Measurements from ENCODE around the gene ARHGAP29. TPM values are rescaled to one million over a fixed set of nuclear protein-coding genes. Genes with fewer than 3 reads are reported as not detected.
A peak's percentile ranks its signal among the peaks of the same experiment; 100 is the strongest.

The ARHGAP29 gene
- total RNA-seq, 1 donor from 2014 or later: 42.7 TPM

DNA sequence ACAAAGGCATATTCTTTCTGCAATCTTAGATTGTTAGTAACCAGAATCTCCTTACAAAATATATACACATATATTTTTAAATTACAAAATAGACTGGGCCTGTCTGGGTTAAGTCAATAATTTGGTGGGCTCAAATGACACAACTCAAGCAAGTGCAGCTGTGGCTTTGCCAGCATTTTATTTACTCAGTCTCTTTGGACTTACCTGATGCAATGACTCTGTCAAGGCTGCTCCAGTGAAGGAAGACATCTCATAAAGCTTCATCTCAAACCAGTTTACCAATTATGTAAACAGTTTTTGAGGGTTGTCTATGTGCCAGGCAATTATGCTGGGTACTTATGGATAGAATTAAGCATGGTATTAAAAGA, 93.6 kb downstream of the ARHGAP29 start:
- no peak overlapping the region for H3K4me3 Mint-ChIP-seq
- H3K36me3 Mint-ChIP-seq: no peaks in the 10 kb centered on the region
- no peaks in the 10 kb centered on the region for H3K4me1 Mint-ChIP-seq (ENCODE audit: unreplicated experiment)
- no peaks in the 10 kb centered on the region for H3K9me3 Mint-ChIP-seq
- H3K27ac Mint-ChIP-seq: no peak overlapping the region
- TF ChIP-seq, protein P1, sequence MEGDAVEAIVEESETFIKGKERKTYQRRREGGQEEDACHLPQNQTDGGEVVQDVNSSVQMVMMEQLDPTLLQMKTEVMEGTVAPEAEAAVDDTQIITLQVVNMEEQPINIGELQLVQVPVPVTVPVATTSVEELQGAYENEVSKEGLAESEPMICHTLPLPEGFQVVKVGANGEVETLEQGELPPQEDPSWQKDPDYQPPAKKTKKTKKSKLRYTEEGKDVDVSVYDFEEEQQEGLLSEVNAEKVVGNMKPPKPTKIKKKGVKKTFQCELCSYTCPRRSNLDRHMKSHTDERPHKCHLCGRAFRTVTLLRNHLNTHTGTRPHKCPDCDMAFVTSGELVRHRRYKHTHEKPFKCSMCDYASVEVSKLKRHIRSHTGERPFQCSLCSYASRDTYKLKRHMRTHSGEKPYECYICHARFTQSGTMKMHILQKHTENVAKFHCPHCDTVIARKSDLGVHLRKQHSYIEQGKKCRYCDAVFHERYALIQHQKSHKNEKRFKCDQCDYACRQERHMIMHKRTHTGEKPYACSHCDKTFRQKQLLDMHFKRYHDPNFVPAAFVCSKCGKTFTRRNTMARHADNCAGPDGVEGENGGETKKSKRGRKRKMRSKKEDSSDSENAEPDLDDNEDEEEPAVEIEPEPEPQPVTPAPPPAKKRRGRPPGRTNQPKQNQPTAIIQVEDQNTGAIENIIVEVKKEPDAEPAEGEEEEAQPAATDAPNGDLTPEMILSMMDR (conservative IDR thresholded peaks at IDR 0.05): no peak
- H3K27me3 Mint-ChIP-seq: no peaks in the 10 kb centered on the region
- DNase-seq (ENCODE audit: extremely low spot score, unreplicated experiment): no peak

DNA sequence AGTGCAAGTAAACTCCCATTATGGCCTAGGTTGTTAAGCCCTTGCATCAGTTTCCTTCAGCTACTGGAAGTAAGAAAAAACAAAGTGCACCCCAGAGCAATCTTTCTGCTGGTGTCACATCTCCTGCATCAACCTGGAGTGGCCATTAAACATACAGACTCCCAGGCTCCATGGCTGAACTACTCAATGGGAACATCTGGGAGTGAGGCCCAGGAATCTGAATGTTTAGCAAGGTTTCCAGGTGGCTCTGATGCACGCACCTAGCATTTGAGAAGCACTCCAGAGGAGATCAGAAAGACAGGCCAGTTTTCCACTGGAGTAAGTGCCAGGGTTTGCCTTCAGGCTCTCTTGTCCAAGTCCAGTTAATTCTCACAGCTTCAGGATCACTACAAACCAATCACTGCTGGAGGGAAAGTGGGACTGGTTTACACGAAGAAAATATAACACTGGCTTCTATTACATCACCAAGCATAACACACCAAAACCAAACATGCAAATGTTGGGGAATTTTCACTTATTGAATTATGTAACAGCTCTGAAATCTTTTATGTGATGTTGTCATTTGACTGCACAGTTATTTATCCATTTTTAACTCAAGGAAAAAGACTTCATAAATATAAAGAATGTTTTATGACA, 94.1 kb downstream of the ARHGAP29 start:
- Mint-ChIP-seq H3K4me3 (no peak overlapping the region), H3K27me3 (no peaks in the 10 kb centered on the region), H3K36me3 (no peaks in the 10 kb centered on the region), H3K27ac (peak overlapping the region; percentile 21), H3K4me1 (ENCODE audit: unreplicated experiment) (no peaks in the 10 kb centered on the region), H3K9me3 (no peaks in the 10 kb centered on the region)
- no peak for DNase-seq (ENCODE audit: extremely low spot score, unreplicated experiment)
- TF ChIP-seq, protein P1 (conservative IDR thresholded peaks at IDR 0.05): no peak

DNA sequence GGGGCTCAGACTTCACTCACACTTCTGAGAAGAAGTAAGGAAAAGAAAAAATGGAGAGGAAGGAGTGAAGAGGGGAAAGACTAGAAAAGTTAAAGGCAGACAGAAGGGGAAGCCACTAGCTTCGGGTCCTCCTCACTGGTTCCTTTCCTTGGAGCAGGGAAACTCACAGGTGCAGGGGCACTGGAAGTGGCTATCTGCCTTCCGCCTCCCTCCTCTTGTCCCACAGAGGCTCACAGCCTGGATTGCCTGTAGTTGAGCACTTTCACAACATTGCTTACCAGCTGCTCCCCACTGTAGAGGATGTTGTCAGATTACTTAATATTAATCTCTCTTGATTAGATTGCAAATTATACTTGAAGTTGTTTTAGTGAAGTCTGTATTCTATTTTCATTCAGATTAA, 94.8 kb downstream of the ARHGAP29 start:
- Mint-ChIP-seq H3K27ac (peak overlapping the region; percentile 21), H3K36me3 (no peaks in the 10 kb centered on the region), H3K4me1 (ENCODE audit: unreplicated experiment) (no peaks in the 10 kb centered on the region), H3K4me3 (no peak overlapping the region), H3K9me3 (no peaks in the 10 kb centered on the region), H3K27me3 (no peaks in the 10 kb centered on the region)
- DNase-seq (ENCODE audit: extremely low spot score, unreplicated experiment): no peak
- TF ChIP-seq, protein P1 (conservative IDR thresholded peaks at IDR 0.05): no peak

DNA sequence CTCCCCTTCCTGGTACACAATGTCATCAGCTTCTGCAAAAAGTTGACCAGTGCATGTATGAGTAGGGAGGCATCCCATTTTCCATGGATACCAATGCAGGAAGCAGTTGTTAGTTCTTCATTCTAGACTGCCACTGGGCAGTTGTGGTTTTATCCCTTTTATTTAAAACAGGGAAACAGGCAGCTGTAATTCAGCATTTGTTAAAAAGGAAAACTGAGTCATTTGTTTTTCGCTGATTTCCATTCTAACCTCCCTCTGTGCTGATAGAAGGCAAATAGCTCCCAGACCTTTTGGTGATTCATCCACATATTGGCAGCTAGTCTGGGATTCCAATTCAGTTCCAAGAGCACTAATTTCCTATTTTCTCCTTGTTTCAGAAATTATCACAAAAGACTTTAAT, 95.4 kb downstream of the ARHGAP29 start:
- H3K9me3 Mint-ChIP-seq: no peaks in the 10 kb centered on the region
- no peak for DNase-seq (ENCODE audit: extremely low spot score, unreplicated experiment)
- no peaks in the 10 kb centered on the region for H3K36me3 Mint-ChIP-seq
- TF ChIP-seq, protein P1 (conservative IDR thresholded peaks at IDR 0.05): no peak
- H3K27ac Mint-ChIP-seq: peak overlapping the region; percentile 21
- H3K4me1 Mint-ChIP-seq (ENCODE audit: unreplicated experiment): no peaks in the 10 kb centered on the region
- H3K27me3 Mint-ChIP-seq: no peaks in the 10 kb centered on the region
- no peak overlapping the region for H3K4me3 Mint-ChIP-seq

DNA sequence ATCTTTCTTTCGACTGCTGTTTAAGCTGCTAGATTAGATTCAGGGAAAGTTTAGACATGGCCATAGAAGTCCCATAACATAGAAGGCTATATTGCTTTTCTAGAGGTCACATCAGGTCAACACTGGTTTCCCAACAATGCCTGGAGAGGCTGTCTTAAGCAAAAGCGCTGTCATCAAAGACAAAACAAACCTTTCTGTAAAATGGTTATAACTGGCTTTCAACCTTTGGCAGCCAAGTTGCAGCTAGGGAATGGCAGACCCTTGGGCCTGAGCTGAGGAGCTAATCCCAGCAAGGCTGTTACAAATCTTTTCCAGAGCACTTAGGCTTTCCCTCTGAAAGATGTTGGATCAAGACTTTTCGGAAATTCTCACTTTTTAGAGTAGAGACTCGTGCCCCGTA, 105.3 kb downstream of the ARHGAP29 start:
- Mint-ChIP-seq H3K36me3 (peaks cover 5% of the 10 kb centered on the region), H3K4me1 (ENCODE audit: unreplicated experiment) (peaks cover 10% of the 10 kb centered on the region), H3K27ac (no peak overlapping the region), H3K27me3 (no peaks in the 10 kb centered on the region), H3K4me3 (no peak overlapping the region), H3K9me3 (no peaks in the 10 kb centered on the region)
- DNase-seq (ENCODE audit: extremely low spot score, unreplicated experiment): no peak
- TF ChIP-seq, protein P1 (conservative IDR thresholded peaks at IDR 0.05): no peak

Data from type B pancreatic cell (in vitro differentiated cells).